Uterus (tissue), 2 donors: ENCODE measurements around the gene OGFR.

Source experiments
- POLR2A ChIP-seq, 2 donors: fragments of 450-650 bp; IDR thresholded peaks; one replicate each; pipeline ENCODE4 v1.6.1; 2016; ENCODE audit warnings: antibody characterized with exemption in 2 of 2, mild to moderate bottlenecking in 1 of 2, moderate library complexity in 1 of 2
- TF ChIP-seq, protein P1 (sequence below), 4 experiments: fragments of 200-600 bp in 2 of 4; fragments of 450-650 bp in 2 of 4; sonication (generic) in 2 of 4; IDR thresholded peaks; one replicate each; pipeline ENCODE4 v1.5.1; 2016 to 2019; ENCODE audit warnings: antibody characterized with exemption in 4 of 4, mild to moderate bottlenecking in 2 of 4, moderate library complexity in 1 of 4

DNA sequence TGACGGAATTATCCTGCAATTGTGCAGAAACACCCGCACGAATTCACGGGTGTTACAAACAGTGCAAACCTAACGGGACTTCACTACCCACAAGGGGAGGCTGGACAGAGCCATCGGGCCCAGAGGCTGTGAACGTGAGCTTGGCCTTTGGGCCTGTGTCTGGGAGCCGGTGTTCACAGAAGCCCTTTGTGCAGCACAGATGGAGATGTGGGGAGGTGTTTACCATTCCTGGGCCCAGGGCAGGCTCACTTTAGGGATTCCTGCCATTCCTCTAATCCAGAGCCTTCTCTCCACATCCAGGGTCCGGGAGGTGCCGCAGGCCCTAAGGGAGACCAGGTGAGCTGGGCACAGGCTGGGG lies 27.2 kb downstream of the OGFR start:
- no peak for TF ChIP-seq POLR2A (IDR thresholded peaks at IDR 0.05)
- TF ChIP-seq, protein P1, sequence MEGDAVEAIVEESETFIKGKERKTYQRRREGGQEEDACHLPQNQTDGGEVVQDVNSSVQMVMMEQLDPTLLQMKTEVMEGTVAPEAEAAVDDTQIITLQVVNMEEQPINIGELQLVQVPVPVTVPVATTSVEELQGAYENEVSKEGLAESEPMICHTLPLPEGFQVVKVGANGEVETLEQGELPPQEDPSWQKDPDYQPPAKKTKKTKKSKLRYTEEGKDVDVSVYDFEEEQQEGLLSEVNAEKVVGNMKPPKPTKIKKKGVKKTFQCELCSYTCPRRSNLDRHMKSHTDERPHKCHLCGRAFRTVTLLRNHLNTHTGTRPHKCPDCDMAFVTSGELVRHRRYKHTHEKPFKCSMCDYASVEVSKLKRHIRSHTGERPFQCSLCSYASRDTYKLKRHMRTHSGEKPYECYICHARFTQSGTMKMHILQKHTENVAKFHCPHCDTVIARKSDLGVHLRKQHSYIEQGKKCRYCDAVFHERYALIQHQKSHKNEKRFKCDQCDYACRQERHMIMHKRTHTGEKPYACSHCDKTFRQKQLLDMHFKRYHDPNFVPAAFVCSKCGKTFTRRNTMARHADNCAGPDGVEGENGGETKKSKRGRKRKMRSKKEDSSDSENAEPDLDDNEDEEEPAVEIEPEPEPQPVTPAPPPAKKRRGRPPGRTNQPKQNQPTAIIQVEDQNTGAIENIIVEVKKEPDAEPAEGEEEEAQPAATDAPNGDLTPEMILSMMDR (IDR thresholded peaks at IDR 0.05), result no peak
